HFF-Myc (cell line): ENCODE results near the gene GABRB1.

ENCODE experiments used
- DNase-seq: peaks from one replicate; pipeline ENCODE4 v3.0.0-alpha.2; 2011; ENCODE audit warnings: low read depth; ENCODE audit errors: extremely low read depth
- H3K4me3 ChIP-seq: replicated peaks from 2 replicates; pipeline ENCODE4 v1.5.1; 2011; ENCODE audit warnings: low read depth, mild to moderate bottlenecking, control low read depth, low read length
- CTCF ChIP-seq: IDR thresholded peaks from 2 replicates; pipeline ENCODE4 v1.5.1; 2012; ENCODE audit warnings: mild to moderate bottlenecking, low read depth, low read length, control low read depth; ENCODE audit errors: missing control alignments

GABRB1 gene

GRCh38 chr4:47210828-47211227 is 179.5 kb downstream of the GABRB1 start:
- no peak overlapping the region for H3K4me3 ChIP-seq
- no peak for DNase-seq
- TF ChIP-seq CTCF, result no peak

- H3K4me3 ChIP-seq, result no peak overlapping the region
- DNase-seq, result no peak
- no peak for TF ChIP-seq CTCF
These were observed 181.7 kb downstream of the GABRB1 start for GRCh38 chr4:47213106-47213505.

GRCh38 chr4:47213539-47213938 is 182.2 kb downstream of the GABRB1 start:
- no peak overlapping the region for H3K4me3 ChIP-seq
- TF ChIP-seq CTCF, result no peak
- no peak for DNase-seq

GRCh38 chr4:47213971-47214370 is 182.6 kb downstream of the GABRB1 start:
- no peak for TF ChIP-seq CTCF
- DNase-seq, result no peak
- H3K4me3 ChIP-seq, result no peak overlapping the region

GRCh38 chr4:47215759-47216158 is 184.4 kb downstream of the GABRB1 start:
- DNase-seq, result no peak
- H3K4me3 ChIP-seq, result no peak overlapping the region
- TF ChIP-seq CTCF, result no peak

GRCh38 chr4:47217291-47217690 is 185.9 kb downstream of the GABRB1 start:
- H3K4me3 ChIP-seq, result no peak overlapping the region
- no peak for TF ChIP-seq CTCF
- DNase-seq, result no peak

- no peak for TF ChIP-seq CTCF
- H3K4me3 ChIP-seq, result no peak overlapping the region
- no peak for DNase-seq
These were observed 186.5 kb downstream of the GABRB1 start for GRCh38 chr4:47217884-47218283.
